ENCODE measurements around the gene TSC22D2. TPM values are rescaled to one million over a fixed set of nuclear protein-coding genes. Genes with fewer than 3 reads are reported as not detected.

Gene TSC22D2
- total RNA-seq (2022) (40.9 and 49.7 TPM in 2 replicates), Bru-seq, nascent RNA (percentile 98 among the genes with signal in this experiment), BruChase-seq, experiment 1, labeled RNA remaining after a 6-hour chase (percentile 86 among the genes with signal in this experiment), BruChase-seq, experiment 2, labeled RNA remaining after a 2-hour chase (percentile 93 among the genes with signal in this experiment)
- long read RNA-seq, full-length matches to known transcripts = 32 of 37 reads
- long read RNA-seq, partial matches to known transcripts = 0 of 37 reads
- long read RNA-seq, other reads (novel, unspliced or antisense) = 5 of 37 reads

DNA sequence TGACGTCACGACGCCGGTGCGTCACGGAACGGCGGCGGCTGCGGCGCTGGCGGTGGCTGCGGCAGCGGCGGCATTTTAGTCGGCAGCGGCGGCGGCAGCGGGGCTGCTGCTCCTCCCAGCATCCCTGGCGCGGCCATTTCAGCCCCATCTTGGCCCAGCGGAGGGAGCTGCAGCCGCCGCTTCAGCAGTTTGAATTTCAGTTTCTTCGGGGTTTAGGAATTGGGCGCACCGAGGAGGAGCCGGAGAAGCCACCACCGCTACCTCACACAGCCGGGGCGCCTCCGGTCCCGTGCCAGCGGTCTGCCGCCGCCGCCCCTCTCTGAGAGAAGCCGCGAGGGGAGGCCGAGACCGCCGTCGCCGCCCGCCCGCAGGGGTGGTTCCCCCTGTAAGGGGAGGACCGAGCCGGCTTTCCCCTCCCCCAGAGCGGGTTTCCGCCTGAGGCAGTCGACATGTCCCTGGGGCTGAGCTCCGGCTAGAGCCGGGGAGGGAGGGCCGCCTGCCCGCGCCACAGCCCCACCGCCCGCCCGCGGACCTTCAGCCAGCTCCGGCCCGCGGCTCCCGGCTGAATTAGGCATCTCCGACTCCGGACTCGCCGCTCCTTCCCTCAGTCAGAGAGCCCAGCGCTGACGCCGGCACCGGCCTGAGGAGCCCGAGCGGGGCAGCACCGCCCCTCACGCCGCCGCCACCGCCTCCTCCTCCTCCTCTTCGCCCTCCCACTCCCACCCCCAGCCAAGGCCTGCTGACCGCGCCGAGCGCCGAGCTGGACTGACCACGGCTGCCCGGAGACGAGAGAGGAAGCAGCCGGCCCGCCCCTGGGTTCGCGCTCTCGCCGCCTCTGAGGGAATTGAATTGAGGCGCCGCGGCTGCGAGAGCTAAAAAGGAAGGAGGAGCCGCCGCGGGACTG is at the start of gene TSC22D2:
TSC22D2 (plus strand) TSS at position 78 of the 904 bp plus-strand sequence. CDS start 1,053 bp downstream, outside the sequence.
- no peaks in the 10 kb centered on the region for H3K27me3 Mint-ChIP-seq (ENCODE audit: unreplicated experiment)
- TF ChIP-seq, protein P1, sequence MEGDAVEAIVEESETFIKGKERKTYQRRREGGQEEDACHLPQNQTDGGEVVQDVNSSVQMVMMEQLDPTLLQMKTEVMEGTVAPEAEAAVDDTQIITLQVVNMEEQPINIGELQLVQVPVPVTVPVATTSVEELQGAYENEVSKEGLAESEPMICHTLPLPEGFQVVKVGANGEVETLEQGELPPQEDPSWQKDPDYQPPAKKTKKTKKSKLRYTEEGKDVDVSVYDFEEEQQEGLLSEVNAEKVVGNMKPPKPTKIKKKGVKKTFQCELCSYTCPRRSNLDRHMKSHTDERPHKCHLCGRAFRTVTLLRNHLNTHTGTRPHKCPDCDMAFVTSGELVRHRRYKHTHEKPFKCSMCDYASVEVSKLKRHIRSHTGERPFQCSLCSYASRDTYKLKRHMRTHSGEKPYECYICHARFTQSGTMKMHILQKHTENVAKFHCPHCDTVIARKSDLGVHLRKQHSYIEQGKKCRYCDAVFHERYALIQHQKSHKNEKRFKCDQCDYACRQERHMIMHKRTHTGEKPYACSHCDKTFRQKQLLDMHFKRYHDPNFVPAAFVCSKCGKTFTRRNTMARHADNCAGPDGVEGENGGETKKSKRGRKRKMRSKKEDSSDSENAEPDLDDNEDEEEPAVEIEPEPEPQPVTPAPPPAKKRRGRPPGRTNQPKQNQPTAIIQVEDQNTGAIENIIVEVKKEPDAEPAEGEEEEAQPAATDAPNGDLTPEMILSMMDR (IDR thresholded peaks at IDR 0.05; ENCODE audit: unreplicated experiment) = no peak
- H3K36me3 Mint-ChIP-seq (ENCODE audit: insufficient read depth, unreplicated experiment) = peaks cover 71% of the 10 kb centered on the region
- H3K4me3 Mint-ChIP-seq (ENCODE audit: low read depth, unreplicated experiment) = peak within 1 kb of the TSS; percentile 74
- no peaks in the 10 kb centered on the region for H3K9me3 Mint-ChIP-seq (ENCODE audit: low read depth, unreplicated experiment)
- intact Hi-C loops (cut with micrococcal nuclease; ENCODE audit: unreplicated experiment) = loop anchor here (2.0 kb wide), 1 partner anchor 170 kb away; no protein-coding TSS in a partner anchor
- H3K4me1 Mint-ChIP-seq (ENCODE audit: low read depth, unreplicated experiment) = peaks cover 21% of the 10 kb centered on the region
- H3K27ac Mint-ChIP-seq (ENCODE audit: unreplicated experiment) = peak within 1 kb of the TSS; percentile 99
- CTCF ChIA-PET = interaction anchor here (0.6 to 3.7 kb wide), 17 partner anchors 12 to 1599 kb away, joined by 3 to 34 read pairs (median 4); no protein-coding TSS in a partner anchor
- peak; percentile 100 for DNase-seq
- BruUV-seq (replicated peaks) = no TSS peak

DNA sequence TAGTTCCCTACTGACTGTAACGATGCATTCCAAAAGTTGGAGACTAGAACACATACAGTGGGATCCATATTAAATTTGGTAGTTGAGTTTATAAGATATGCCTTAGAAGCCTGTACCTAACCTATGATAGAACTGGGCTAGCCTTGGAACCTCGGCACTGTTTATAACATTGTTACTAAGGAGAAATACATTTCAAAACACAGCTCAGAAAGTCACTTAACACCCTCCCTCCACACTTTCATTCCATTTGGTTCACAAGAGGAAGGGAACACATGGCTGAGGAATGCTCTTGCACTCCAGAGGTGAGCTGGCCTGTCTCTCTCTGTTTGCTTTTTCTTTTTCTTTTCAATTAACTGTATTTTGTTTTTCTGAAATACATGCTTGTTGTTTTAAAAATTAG is 48.7 kb upstream of the TSC22D2 start:
- H3K27me3 Mint-ChIP-seq (ENCODE audit: unreplicated experiment) = no peaks in the 10 kb centered on the region
- CTCF ChIA-PET = interaction anchor here (1.3 to 1.5 kb wide), 2 partner anchors 12 to 56 kb away, joined by 3 to 4 read pairs; no protein-coding TSS in a partner anchor
- no peaks in the 10 kb centered on the region for H3K9me3 Mint-ChIP-seq (ENCODE audit: low read depth, unreplicated experiment)
- no TSS peak for BruUV-seq (replicated peaks)
- H3K4me1 Mint-ChIP-seq (ENCODE audit: low read depth, unreplicated experiment) = peaks cover 18% of the 10 kb centered on the region
- DNase-seq = no peak
- intact Hi-C loops (cut with micrococcal nuclease; ENCODE audit: unreplicated experiment) = no loop called here
- TF ChIP-seq, protein P1 (IDR thresholded peaks at IDR 0.05; ENCODE audit: unreplicated experiment) = no peak
- H3K4me3 Mint-ChIP-seq (ENCODE audit: low read depth, unreplicated experiment) = no peak overlapping the region
- no peak overlapping the region for H3K27ac Mint-ChIP-seq (ENCODE audit: unreplicated experiment)
- H3K36me3 Mint-ChIP-seq (ENCODE audit: insufficient read depth, unreplicated experiment) = no peaks in the 10 kb centered on the region

DNA sequence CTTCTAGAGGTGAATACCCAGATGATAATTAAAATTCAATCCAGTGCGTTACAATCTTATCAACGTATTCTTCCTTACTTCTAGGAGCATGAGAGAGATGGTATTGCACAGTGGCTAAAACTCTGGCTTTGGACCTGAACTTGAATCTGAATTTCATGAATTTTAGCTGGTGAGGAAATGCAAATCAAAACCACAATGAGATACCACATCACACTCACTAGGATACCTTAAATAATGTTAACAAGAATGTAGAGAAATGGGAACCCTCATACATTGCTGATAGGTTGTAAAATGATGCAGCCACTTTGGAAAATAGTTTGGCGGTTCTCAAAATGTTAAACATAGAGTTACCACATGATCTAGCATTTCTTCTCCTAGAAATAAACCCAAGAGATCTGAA is 47.1 kb upstream of the TSC22D2 start:
- Mint-ChIP-seq H3K4me1 (ENCODE audit: low read depth, unreplicated experiment) (peaks cover 30% of the 10 kb centered on the region), H3K36me3 (ENCODE audit: insufficient read depth, unreplicated experiment) (peaks cover 5% of the 10 kb centered on the region), H3K27me3 (ENCODE audit: unreplicated experiment) (no peaks in the 10 kb centered on the region), H3K4me3 (ENCODE audit: low read depth, unreplicated experiment) (no peak overlapping the region), H3K9me3 (ENCODE audit: low read depth, unreplicated experiment) (no peaks in the 10 kb centered on the region), H3K27ac (ENCODE audit: unreplicated experiment) (no peak overlapping the region)
- BruUV-seq (replicated peaks) = no TSS peak
- TF ChIP-seq, protein P1 (IDR thresholded peaks at IDR 0.05; ENCODE audit: unreplicated experiment) = no peak
- CTCF ChIA-PET = interaction anchor here (0.6 kb wide), 1 partner anchor 62 kb away, joined by 4 read pairs; no protein-coding TSS in a partner anchor
- intact Hi-C loops (cut with micrococcal nuclease; ENCODE audit: unreplicated experiment) = no loop called here
- DNase-seq = no peak

DNA sequence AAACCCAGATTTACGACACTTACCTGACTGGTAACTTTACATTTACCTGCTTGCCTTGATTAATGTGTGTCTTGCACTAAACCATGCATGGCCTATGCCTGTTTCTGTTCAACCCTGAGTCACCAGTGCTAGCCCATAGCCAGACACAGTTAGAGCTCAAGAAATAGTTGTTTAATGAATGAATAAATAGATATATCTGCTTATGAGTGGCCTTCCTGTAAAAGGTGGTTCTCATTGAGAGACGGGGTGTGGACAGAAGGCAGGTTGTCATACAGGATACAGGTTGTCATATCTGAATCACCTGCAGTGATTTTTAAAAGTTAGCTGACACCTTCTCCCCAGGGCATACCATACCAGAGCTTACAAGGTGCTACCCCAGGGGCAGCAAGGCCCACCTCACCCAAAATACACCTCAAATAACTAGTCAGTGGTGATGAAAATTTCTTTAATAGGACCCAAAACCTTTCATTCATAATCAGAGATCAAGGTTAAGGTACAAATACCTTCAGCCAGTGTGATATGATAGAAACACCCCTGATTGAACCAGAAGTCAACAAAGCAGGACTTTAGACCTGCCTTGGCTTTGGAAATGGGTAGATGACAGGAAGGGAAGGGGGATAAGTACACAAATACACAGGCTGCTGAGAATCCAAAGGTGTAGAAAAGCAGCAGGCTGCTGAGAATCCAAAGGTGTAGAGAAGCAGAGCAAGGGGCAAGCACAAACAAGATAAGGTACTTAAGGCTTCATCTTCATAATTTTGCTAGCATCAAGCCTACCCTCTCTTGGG is 45.4 kb upstream of the TSC22D2 start:
- CTCF ChIA-PET = interaction anchor here (0.6 to 1.4 kb wide), 5 partner anchors 13 to 154 kb away, joined by 3 to 6 read pairs (median 3); no protein-coding TSS in a partner anchor
- peaks cover 5% of the 10 kb centered on the region for H3K36me3 Mint-ChIP-seq (ENCODE audit: insufficient read depth, unreplicated experiment)
- no peaks in the 10 kb centered on the region for H3K27me3 Mint-ChIP-seq (ENCODE audit: unreplicated experiment)
- peak overlapping the region; percentile 2 for H3K27ac Mint-ChIP-seq (ENCODE audit: unreplicated experiment)
- intact Hi-C loops (cut with micrococcal nuclease; ENCODE audit: unreplicated experiment) = no loop called here
- peaks cover 30% of the 10 kb centered on the region for H3K4me1 Mint-ChIP-seq (ENCODE audit: low read depth, unreplicated experiment)
- DNase-seq = no peak
- no peak overlapping the region for H3K4me3 Mint-ChIP-seq (ENCODE audit: low read depth, unreplicated experiment)
- no TSS peak for BruUV-seq (replicated peaks)
- TF ChIP-seq, protein P1 (IDR thresholded peaks at IDR 0.05; ENCODE audit: unreplicated experiment) = no peak
- no peaks in the 10 kb centered on the region for H3K9me3 Mint-ChIP-seq (ENCODE audit: low read depth, unreplicated experiment)

Measured in Calu3 (cell line).